Parathyroid adenoma (tissue), 2 donors: ENCODE data around the gene DDX54.

Experiments
- H2AFZ ChIP-seq: fragments of 300-600 bp; sonication (generic); one replicate; pipeline ENCODE4 v1.7.0; 2017; ENCODE audit warnings: antibody characterized with exemption, mild to moderate bottlenecking
- H3K27ac ChIP-seq: fragments of 300-600 bp; sonication (generic); one replicate; pipeline ENCODE4 v1.7.0; 2017
- H3K27me3 ChIP-seq: fragments of 300-600 bp; sonication (generic); one replicate; pipeline ENCODE4 v1.7.0; 2017; ENCODE audit warnings: low read length; ENCODE audit not compliant: control insufficient read depth, insufficient read depth
- H3K36me3 ChIP-seq: fragments of 300-600 bp; sonication (generic); one replicate; pipeline ENCODE4 v1.7.0; 2017; ENCODE audit warnings: low read length; ENCODE audit not compliant: control insufficient read depth, insufficient read depth
- H3K4me1 ChIP-seq: fragments of 300-600 bp; sonication (generic); one replicate; pipeline ENCODE4 v1.7.0; 2017; ENCODE audit warnings: control low read depth
- H3K4me2 ChIP-seq: fragments of 300-600 bp; sonication (generic); one replicate; pipeline ENCODE4 v1.7.0; 2017; ENCODE audit warnings: low read length
- H3K4me3 ChIP-seq: fragments of 300-600 bp; sonication (generic); one replicate; pipeline ENCODE4 v1.7.0; 2017; ENCODE audit warnings: low read depth, low read length
- H3K79me2 ChIP-seq: fragments of 300-600 bp; sonication (generic); one replicate; pipeline ENCODE4 v1.7.0; 2017; ENCODE audit warnings: control low read depth
- H3K9ac ChIP-seq: fragments of 300-600 bp; sonication (generic); one replicate; pipeline ENCODE4 v1.7.0; 2017; ENCODE audit warnings: mild to moderate bottlenecking
- H3K9me3 ChIP-seq: fragments of 300-600 bp; sonication (generic); one replicate; pipeline ENCODE4 v1.7.0; 2017; ENCODE audit warnings: low read length; ENCODE audit not compliant: control insufficient read depth
- TF ChIP-seq, protein P1 (sequence below): fragments of 300-600 bp; sonication (generic); IDR thresholded peaks from one replicate; pipeline ENCODE4 v1.7.0; 2017; ENCODE audit warnings: antibody characterized with exemption, mild to moderate bottlenecking
- donor health status: primary hyperparathyroidism.

The DDX54 gene

GRCh38 chr12:113179023-113179422 is 6.3 kb downstream of the DDX54 start:
- Histone ChIP-seq H3K79me2 (peaks cover 7% of the 10 kb centered on the region), H3K9ac (no peak overlapping the region), H3K4me1 (peaks cover under 1% of the 10 kb centered on the region), H2AFZ (no peak overlapping the region), H3K36me3 (no peaks in the 10 kb centered on the region), H3K27me3 (no peaks in the 10 kb centered on the region), H3K4me2 (no peak overlapping the region), H3K9me3 (no peaks in the 10 kb centered on the region), H3K4me3 (no peak overlapping the region), H3K27ac (no peak overlapping the region)
- TF ChIP-seq, protein P1, sequence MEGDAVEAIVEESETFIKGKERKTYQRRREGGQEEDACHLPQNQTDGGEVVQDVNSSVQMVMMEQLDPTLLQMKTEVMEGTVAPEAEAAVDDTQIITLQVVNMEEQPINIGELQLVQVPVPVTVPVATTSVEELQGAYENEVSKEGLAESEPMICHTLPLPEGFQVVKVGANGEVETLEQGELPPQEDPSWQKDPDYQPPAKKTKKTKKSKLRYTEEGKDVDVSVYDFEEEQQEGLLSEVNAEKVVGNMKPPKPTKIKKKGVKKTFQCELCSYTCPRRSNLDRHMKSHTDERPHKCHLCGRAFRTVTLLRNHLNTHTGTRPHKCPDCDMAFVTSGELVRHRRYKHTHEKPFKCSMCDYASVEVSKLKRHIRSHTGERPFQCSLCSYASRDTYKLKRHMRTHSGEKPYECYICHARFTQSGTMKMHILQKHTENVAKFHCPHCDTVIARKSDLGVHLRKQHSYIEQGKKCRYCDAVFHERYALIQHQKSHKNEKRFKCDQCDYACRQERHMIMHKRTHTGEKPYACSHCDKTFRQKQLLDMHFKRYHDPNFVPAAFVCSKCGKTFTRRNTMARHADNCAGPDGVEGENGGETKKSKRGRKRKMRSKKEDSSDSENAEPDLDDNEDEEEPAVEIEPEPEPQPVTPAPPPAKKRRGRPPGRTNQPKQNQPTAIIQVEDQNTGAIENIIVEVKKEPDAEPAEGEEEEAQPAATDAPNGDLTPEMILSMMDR, result no peak

DNA sequence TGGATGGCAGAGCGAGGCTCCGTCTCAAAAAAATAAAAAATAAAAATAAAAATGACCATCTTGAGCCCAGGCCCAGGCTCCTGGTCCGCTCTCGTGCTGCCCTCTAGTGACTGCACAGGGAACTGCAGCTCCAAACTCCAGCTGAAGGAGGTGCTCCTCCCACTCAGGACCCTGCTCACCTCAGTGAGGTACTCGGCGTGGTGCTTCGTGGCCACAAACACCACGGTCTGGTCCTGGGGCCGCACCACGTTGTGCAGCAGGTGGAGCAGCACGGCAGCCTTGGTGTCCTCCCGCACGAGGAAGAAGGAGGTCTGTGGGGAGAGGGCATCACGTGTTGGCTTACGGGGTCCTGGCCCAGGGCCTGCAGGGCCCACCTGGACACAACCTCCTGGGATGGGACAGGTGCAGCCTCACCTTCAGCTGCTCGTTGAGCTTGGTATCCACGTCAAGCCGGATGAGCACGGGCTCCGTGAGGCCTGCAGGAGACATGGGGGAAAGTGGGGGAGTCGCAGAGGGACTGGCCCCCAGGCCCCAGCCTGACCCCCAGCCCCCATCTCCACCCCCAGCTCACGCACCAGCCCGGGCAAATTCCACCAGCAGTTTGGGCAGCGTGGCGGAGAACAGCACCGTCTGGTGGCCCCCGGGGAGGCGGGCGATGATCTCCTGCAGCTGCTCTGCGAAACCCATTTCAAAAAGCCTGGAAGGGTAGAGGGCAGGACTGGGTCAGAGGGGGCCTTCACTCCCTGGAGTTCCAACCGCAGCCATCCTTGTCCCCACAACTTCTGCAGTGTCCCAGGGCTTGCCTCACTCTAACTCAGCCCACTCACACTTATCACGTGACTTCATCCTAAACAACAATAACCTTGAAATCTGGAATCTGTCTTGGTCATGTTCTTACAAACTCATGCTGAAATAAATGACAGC is 10.6 kb downstream of the DDX54 start:
- no peak overlapping the region for H3K27ac ChIP-seq
- H3K4me2 ChIP-seq, result no peak overlapping the region
- H3K4me3 ChIP-seq, result no peak overlapping the region
- no peak overlapping the region for H3K9ac ChIP-seq
- TF ChIP-seq, protein P1, result peak; percentile 99
- no peak overlapping the region for H2AFZ ChIP-seq
- H3K79me2 ChIP-seq, result peaks cover 3% of the 10 kb centered on the region
- H3K27me3 ChIP-seq, result no peaks in the 10 kb centered on the region
- H3K4me1 ChIP-seq, result peaks cover 6% of the 10 kb centered on the region
- no peaks in the 10 kb centered on the region for H3K36me3 ChIP-seq
- H3K9me3 ChIP-seq, result no peaks in the 10 kb centered on the region

DNA sequence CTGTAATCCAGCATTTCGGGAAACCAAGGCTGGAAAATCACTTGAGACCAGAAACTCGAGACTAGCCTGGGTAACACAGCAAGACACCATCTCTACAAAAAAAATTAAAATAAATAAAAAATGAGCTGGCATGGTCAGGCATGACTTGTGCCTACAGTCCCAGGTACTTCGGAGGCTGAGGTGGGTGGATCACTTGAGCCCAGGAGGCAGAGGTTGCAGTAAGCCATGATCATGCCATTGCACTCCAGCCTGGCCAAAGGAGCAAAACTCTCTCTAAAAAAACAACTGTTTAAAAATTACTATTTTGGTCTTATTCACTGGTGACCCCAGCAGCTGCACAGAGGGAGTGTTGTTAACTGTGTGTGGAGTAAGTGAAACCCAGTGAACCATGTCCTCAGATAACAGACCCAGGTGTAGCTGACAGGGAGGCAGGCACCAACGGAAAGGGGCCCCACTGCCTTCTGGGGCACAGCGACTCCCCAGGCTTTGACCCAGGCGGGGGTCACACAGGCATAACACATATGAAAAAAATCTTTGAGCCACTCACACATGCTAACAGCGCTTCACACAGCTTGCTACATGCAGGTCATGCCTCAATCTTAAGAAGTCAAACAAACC is 12.1 kb downstream of the DDX54 start:
- Histone ChIP-seq H3K9me3 (no peaks in the 10 kb centered on the region), H3K27ac (peak overlapping the region; percentile 40), H3K27me3 (no peaks in the 10 kb centered on the region), H3K4me3 (no peak overlapping the region), H2AFZ (no peak overlapping the region), H3K4me2 (no peak overlapping the region), H3K79me2 (peaks cover 3% of the 10 kb centered on the region), H3K4me1 (peaks cover 12% of the 10 kb centered on the region), H3K9ac (no peak overlapping the region), H3K36me3 (no peaks in the 10 kb centered on the region)
- TF ChIP-seq, protein P1, result no peak

DNA sequence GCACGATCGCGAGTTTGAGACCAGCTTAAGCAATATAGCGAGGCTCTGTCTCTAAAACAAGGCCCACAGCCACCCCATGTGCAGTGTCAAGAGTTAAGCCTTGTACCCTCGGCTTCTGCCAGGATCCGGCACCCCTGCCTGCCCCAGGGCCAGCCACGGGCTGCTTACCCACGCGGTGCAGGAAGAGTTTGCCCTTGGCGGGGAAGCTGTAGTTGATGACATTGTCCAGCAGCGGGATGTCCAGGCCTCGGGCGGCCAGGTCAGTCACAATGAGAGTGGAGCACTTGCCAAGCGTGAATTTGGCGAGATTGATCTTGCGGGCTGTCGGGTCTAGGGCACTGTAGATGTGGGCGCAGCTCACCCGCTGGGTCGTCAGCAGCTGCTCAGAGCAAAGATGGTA is 13.1 kb downstream of the DDX54 start:
- Histone ChIP-seq H3K27me3 (no peaks in the 10 kb centered on the region), H3K27ac (peak overlapping the region; percentile 40), H3K4me2 (no peak overlapping the region), H3K9me3 (no peaks in the 10 kb centered on the region), H3K4me1 (peaks cover 20% of the 10 kb centered on the region), H3K79me2 (peaks cover 3% of the 10 kb centered on the region), H3K36me3 (no peaks in the 10 kb centered on the region), H3K4me3 (no peak overlapping the region), H2AFZ (no peak overlapping the region), H3K9ac (no peak overlapping the region)
- TF ChIP-seq, protein P1, result no peak
